ENCODE results near the gene VTI1A.

The VTI1A gene

DNA sequence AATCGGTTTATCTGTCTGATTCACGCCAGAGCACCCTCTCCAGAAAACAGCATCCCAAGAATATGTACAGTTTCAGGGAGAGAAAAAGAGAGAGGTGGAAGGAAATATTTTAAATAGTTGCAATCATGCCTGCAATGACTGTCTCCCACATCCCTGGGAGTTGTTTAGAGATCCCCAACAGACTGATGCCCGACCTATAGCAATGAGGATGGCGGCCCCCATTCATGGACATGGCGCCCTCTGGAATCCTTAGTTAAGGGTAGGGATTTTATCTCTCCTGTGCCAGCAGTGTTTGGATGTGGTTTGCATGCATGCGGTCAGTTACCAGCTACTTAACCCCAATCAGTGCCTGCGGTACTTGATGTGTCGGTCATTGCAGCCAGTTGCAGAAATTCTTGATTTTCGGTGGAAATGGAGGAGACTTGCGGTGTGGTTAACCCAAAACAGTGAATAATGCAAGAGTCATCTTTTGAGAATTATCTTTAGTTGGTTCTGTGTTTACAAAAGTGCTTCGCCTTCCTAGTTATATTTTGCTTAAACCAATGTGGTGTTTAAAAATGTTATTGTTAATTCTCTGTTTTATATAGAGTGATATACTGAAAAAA, 317.0 kb downstream of the VTI1A start:
- DNase-seq = no peak

GRCh38 chr10:112765717-112766235, 318.8 kb downstream of the VTI1A start:
- no peak for DNase-seq

DNA sequence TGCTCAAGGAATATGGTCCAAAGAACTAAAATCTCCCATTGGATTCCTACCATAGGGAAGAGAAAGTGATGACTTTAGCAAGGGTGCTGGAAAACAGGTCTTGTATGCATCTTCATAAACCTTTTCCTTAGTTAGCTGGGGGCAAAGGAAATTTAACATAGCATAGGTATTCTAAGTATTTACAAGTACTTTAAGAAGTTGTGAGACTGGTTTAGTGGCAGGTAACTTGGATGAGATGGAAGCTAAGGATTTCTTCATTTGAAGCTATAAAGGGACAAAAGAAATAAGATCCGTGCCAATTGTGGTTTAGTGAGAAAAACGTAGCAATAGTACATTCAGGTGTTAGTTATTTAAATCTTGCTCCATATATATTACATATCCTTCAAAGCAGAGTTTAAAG, 319.6 kb downstream of the VTI1A start:
- DNase-seq = no peak

DNA sequence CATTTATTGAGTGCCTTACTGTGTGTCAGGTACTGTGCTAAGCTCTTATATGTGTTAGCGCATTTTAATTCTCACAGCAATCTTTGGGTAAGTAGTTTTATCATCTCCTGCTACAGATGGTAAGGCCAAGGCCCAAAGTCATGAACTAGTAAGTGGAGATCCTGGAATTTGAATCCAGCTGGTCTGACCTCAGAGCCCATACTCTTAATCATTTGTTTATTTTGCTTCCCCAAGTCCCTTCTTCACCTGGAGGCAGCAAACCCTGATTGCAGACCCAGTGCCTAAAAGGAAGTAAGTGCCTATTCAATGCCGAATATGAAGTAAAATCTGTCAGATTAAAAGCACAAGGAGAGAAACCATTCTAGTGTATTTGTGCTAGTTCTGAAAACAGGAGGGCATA, 320.1 kb downstream of the VTI1A start:
- no peak for DNase-seq

DNA sequence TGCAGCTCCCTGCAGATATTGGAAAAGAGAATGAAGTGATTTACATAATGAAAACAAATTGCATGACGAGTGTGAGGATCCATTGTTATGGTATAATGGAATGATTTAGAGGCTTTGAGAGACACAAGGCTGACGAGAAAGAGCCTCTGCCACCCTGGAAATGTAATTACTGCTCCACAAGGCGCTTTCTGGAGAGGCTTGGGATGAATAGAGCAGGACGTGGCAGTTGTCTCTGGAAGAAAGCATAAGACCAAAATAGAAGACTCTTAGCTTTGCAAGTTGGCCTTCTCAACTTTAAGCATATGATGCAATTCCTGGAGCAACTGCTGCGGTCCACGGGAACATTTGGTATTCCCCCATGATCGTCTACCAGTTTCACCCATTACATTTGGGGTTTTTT, 321.1 kb downstream of the VTI1A start:
- DNase-seq = no peak

- DNase-seq = no peak
Observed at GRCh38 chr10:112769081-112769480, 322.1 kb downstream of the VTI1A start.

- no peak for DNase-seq
Observed at GRCh38 chr10:112769611-112770370, 322.8 kb downstream of the VTI1A start.

GRCh38 chr10:112771733-112772132, 324.7 kb downstream of the VTI1A start:
- DNase-seq = no peak

DNA sequence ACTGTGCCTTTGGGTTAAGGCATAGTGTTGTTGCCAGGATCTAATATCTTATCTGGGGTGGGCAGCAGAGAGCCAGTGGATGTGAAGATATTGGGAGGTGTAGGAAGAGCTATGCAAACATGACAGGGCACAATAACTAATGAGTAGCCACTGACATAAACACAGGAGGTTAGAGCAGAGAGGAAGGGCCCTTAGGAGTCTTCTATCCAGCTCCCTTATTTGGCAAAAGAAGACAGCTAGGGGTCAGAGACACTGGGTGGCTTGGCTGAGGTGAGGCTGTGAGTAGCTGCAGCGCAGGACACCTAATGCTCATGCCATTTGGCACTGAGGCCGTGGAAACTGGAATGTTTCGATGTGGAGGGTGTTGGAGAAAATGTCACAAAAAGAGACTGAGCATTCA, 326.8 kb downstream of the VTI1A start:
- DNase-seq = no peak

DNA sequence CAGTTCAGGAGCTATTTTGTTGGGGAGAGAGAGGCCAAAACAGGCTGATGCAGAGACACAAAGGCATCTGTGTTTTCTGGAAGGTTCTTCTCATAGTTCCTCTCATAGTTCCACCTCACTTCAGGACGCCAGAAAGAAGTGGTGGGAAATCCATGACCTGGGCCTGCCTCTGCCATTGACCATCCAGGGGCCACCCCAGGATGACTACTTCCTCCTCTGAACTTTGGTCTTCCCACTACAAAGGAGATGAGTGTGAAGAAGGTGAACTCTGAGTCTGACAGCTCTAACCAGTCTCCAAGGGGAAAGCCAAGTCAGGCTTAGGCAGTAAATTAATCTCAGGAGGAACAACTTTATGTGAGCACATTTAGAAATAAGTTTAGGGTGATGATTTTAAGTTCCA, 327.2 kb downstream of the VTI1A start:
- DNase-seq = no peak

- DNase-seq = no peak
Observed at GRCh38 chr10:112774798-112775197, 327.8 kb downstream of the VTI1A start.

- DNase-seq = no peak
Observed at GRCh38 chr10:112775381-112775780, 328.4 kb downstream of the VTI1A start.

DNA sequence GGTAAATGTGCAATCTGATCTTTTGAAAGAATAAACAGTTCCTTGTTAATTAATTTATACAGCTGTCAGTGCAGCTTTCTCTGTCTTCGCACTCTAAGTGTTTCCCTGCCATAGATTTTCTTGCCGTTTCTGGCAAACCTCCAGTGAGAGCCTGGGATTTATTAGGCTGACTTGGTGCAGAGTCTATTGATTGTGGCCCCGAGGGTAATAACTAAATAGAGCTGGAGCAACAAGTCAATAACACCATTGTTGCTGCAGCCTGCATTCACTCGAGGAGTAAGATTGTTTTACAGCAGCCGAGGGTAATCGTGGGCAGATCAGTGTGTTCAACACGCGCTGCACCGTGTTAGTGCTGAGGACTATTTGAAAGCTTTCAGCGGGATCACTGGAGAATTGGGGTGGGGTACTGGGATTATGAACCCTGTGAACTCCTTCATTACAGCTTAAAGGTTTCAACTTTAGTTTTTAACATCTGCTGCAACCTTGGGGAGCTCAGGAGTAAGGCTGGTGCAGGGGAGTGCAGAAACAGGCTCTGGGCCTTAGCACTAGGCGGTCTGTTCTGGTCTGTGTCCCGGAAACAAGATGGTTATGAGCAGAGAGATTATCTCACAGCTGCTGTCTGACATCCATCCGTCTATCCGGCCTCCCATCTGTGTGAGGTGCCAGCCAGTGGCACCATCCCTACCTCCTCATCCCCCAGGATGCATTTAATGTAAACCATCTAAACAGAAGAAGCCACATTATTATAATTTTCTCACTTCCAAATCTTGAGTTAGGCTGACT, 329.1 kb downstream of the VTI1A start:
- DNase-seq = no peak

DNA sequence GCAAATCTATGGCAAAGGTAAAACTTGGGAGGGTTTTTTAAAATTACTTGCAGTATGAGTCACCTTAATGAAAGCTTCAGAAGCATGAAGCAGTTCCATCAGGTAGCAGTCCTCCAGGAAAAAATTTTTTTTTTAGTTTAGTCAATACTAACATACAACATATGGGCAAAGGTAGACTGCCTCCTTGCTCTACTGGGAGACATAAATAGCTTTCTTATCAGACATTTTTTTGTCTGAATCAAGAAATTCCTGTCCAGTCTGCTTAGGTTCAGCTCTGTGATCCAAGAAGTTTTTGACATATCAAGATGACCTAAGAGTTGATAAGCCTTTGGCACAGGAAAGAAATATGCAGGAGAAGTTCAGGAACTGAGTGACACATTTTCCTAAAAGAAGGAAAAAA, 331.6 kb downstream of the VTI1A start:
- DNase-seq = no peak

DNA sequence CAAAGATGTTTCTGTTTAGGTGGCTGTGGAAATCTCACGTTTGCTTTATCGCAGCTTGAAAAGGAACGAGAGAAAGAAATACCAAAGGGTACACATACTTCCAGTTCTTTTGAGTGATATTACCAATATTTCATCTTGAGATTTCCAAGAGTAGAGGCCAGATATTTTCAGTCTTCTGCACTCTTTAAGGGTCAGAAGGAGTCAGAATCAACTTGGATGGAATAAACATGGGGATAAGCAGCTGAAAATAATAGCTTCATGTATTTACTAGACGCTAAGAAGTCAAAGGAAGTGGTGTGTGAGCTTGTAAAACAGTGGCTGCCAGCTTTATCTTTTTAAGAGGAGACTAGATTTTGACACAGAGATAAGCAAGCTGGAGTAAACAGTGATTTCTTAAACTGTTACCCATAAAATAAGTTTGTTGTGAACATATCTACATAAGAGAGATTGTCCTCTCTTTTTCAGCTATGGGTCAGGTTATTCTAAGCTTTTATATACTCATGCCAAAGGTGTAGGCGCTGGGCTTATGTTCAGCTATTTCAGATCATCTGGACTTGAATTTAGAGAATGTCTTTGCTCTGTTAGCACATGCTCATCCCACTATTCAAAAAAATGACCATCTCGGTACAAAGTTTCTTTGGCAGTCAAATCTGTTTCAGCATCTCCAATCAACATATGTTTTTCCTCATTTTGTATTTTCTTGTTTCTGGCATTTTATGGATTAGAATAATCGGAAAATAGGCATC, 332.2 kb downstream of the VTI1A start:
- DNase-seq = no peak

- no peak for DNase-seq
Observed at GRCh38 chr10:112782200-112782907, 335.3 kb downstream of the VTI1A start.

GRCh38 chr10:112783351-112784021, 336.5 kb downstream of the VTI1A start:
- DNase-seq = no peak

DNA sequence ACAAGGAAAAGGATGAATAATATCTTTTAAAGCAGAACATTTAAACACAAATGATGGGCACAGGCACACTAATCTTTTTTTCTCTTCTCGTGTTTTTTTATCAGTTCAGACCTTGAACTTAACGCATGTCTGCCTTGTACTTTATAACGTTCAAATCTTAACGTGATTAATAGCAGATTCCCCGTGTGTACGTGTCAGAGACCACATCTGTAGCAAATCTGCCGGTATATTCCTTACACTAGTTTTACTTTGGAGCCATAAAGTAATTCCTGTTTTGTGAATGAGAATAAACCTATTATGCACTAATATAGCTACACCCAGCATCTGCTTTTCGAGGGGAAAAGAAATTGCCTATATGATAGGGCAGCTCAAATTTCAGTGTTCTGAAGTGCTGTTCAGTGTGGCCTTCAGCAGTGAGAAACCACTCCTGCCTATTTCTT, 337.0 kb downstream of the VTI1A start:
- DNase-seq = no peak

DNA sequence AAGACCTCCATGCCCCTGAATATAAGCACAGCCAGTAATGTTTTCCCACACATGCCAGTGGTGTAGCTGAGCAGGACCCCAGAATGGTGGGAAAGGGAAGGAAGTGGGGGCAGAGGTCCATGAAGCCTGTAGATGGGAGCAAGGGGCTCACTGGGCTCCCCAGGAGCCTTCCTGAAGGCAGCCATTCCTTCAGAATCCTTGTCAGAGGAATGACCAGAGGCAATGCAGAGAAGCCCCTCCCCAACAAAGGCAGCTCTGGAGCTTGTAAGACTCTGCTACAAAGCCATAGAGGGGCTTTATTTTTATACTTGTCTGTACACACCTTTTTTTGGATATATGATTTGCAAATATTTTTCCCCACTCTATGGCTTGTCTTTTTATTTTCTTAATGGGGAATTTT, 338.1 kb downstream of the VTI1A start:
- no peak for DNase-seq

GRCh38 chr10:112789248-112789647, 342.2 kb downstream of the VTI1A start:
- DNase-seq = no peak

- DNase-seq = no peak
Observed at GRCh38 chr10:112790030-112790429, 343.0 kb downstream of the VTI1A start.

DNA sequence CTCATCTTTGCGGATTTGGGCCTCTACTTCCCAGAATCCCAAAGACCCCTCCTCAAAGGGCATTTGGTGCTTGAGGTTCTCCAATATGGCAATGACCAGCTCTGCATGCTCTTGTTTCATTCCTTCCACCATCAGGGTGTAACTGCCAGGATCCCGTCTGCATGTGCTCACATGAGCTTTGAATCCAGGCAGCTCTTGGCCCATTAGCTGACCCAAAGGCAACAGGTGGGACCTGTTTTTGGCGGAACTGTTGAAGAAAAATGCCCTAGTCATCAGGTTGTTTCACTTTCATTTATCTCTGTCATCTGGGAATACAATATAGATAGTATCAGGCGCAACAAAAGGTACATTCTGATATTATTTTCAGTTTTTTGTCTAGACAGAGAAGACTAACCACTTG, 343.9 kb downstream of the VTI1A start:
- no peak for DNase-seq

All from activated gamma-delta T cell treated with Interleukin-2 at 50 U/mL for 16 hours (primary cell).